Adipocyte (in vitro differentiated cells): Measurements from ENCODE around the gene PLPP4.

Source experiments
- DNase-seq: peaks from one replicate; pipeline ENCODE4 v3.0.0-alpha.2; 2015; ENCODE audit warnings: low read depth
- H3K27me3 ChIP-seq: replicated peaks from 2 replicates; pipeline ENCODE4 v1.7.0; 2013; ENCODE audit warnings: mild to moderate bottlenecking, low read length, moderate library complexity; ENCODE audit not compliant: control insufficient read depth, insufficient read depth
- H3K36me3 ChIP-seq: 2 replicates; pipeline ENCODE4 v1.7.0; 2013; ENCODE audit warnings: low read length, mild to moderate bottlenecking, moderate library complexity; ENCODE audit not compliant: control insufficient read depth, insufficient read depth, severe bottlenecking
- H3K4me1 ChIP-seq: 2 replicates; pipeline ENCODE4 v1.7.0; 2013; ENCODE audit warnings: mild to moderate bottlenecking, low read length, moderate library complexity; ENCODE audit not compliant: control insufficient read depth, insufficient read depth
- H3K4me3 ChIP-seq: 2 replicates; pipeline ENCODE4 v1.7.0; 2013; ENCODE audit warnings: mild to moderate bottlenecking, low read length, moderate library complexity
- H3K9ac ChIP-seq: 2 replicates; pipeline ENCODE4 v1.7.0; 2013; ENCODE audit warnings: mild to moderate bottlenecking, low read length, moderate library complexity
- H3K9me3 ChIP-seq: 2 replicates; pipeline ENCODE4 v1.7.0; 2013; ENCODE audit warnings: mild to moderate bottlenecking, low read length, moderate library complexity; ENCODE audit not compliant: control insufficient read depth

The PLPP4 gene

DNA sequence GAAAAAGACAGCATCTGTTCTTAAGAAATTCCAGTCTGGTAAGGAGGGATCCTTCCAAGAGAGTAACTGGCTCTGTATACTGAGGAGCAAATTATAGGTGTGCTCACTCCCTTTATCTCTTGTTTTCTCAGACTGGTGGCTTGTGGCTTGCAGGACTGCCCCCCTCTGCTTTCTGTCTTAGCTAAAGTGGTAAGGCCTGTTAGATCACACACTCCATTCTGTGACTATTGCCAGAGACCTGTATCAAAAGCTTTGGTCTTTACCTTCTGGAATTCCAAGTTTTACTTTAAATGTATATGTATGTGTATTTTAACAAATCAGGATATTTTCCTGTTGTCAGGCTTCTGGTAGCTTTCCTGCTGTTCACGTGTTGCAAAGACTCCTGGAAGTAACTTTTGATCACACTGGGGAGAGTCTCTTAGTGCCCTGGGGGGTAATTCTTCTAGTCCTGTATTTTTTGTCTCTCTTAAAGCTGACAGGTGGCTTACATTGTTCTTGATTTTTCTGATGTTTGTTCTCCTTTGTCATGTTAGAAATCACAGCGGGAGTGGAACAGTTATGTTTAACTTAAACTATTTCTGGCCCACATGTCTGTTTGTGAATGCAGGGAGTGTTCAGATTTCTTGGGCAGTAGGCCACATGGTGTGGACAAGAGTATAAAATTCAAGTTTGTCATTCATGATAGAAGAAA, 99.0 kb downstream of the PLPP4 start:
- peaks cover 15% of the 10 kb centered on the region for H3K9me3 ChIP-seq
- H3K9ac ChIP-seq, result no peak overlapping the region
- no peak overlapping the region for H3K4me3 ChIP-seq
- no peaks in the 10 kb centered on the region for H3K36me3 ChIP-seq
- no peaks in the 10 kb centered on the region for H3K4me1 ChIP-seq
- no peak for DNase-seq
- no peaks in the 10 kb centered on the region for H3K27me3 ChIP-seq

DNA sequence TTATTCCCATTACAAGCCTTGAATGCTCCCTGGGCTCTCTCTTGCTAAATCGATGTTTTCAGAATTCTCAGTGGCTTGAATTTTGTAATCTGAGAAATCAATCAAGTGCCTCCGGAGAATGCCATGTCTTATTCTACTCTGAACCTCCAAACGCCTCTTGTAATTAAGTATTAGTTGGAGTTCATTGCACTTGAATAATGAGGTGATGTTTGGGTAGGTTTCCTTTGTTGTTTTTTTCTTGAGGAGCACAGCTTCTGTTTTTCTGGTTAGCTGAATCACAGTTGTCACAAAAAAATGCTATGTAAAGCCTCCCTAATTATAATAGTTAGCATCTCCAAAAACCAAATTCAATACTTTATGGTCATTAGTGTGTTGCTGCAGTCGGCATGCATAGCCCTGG, 100.3 kb downstream of the PLPP4 start:
- Histone ChIP-seq H3K9ac (no peak overlapping the region), H3K9me3 (peaks cover 15% of the 10 kb centered on the region), H3K4me3 (no peak overlapping the region), H3K4me1 (no peaks in the 10 kb centered on the region), H3K27me3 (no peaks in the 10 kb centered on the region), H3K36me3 (no peaks in the 10 kb centered on the region)
- DNase-seq, result no peak

GRCh38 chr10:120559800-120560199, 102.8 kb downstream of the PLPP4 start:
- Histone ChIP-seq H3K4me3 (no peak overlapping the region), H3K9me3 (no peaks in the 10 kb centered on the region), H3K27me3 (no peaks in the 10 kb centered on the region), H3K9ac (no peak overlapping the region), H3K36me3 (no peaks in the 10 kb centered on the region), H3K4me1 (no peaks in the 10 kb centered on the region)
- no peak for DNase-seq

DNA sequence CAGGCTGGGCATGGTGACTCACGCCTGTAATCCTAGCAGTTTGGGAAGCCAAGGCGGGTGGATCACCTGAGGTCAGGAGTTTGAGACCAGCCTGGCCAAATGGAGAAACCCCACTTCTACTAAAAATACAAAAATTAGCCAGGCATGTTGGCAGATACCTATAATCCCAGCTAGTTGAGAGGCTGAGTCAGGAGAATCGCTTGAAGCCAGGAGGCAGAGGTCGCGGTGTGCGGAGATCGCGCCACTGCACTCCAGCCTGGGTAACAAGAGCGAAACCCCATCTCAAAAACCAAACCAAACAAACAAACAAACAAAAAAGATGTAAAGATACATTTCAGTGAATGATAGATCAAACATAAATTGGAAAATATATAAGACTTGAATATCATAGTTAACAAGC, 105.9 kb downstream of the PLPP4 start:
- Histone ChIP-seq H3K27me3 (no peaks in the 10 kb centered on the region), H3K9ac (no peak overlapping the region), H3K4me1 (no peaks in the 10 kb centered on the region), H3K36me3 (no peaks in the 10 kb centered on the region), H3K4me3 (no peak overlapping the region), H3K9me3 (no peaks in the 10 kb centered on the region)
- no peak for DNase-seq

- Histone ChIP-seq H3K4me3 (no peak overlapping the region), H3K9ac (no peak overlapping the region), H3K27me3 (no peaks in the 10 kb centered on the region), H3K4me1 (no peaks in the 10 kb centered on the region), H3K9me3 (no peaks in the 10 kb centered on the region), H3K36me3 (no peaks in the 10 kb centered on the region)
- DNase-seq, result no peak
These were observed 113.4 kb downstream of the PLPP4 start for GRCh38 chr10:120570418-120570817.

- no peaks in the 10 kb centered on the region for H3K36me3 ChIP-seq
- H3K9me3 ChIP-seq, result no peaks in the 10 kb centered on the region
- no peaks in the 10 kb centered on the region for H3K4me1 ChIP-seq
- no peak for DNase-seq
- no peak overlapping the region for H3K4me3 ChIP-seq
- no peaks in the 10 kb centered on the region for H3K27me3 ChIP-seq
- H3K9ac ChIP-seq, result no peak overlapping the region
These were observed 114.2 kb downstream of the PLPP4 start for GRCh38 chr10:120571266-120571665.

GRCh38 chr10:120572307-120572706, 115.3 kb downstream of the PLPP4 start:
- no peak overlapping the region for H3K9ac ChIP-seq
- no peaks in the 10 kb centered on the region for H3K4me1 ChIP-seq
- no peaks in the 10 kb centered on the region for H3K36me3 ChIP-seq
- no peak for DNase-seq
- H3K27me3 ChIP-seq, result no peaks in the 10 kb centered on the region
- H3K4me3 ChIP-seq, result no peak overlapping the region
- no peaks in the 10 kb centered on the region for H3K9me3 ChIP-seq

- Histone ChIP-seq H3K9me3 (no peaks in the 10 kb centered on the region), H3K9ac (no peak overlapping the region), H3K4me3 (no peak overlapping the region), H3K4me1 (no peaks in the 10 kb centered on the region), H3K27me3 (no peaks in the 10 kb centered on the region), H3K36me3 (no peaks in the 10 kb centered on the region)
- DNase-seq, result no peak
These were observed 116.3 kb downstream of the PLPP4 start for GRCh38 chr10:120573355-120573754.

- Histone ChIP-seq H3K27me3 (no peaks in the 10 kb centered on the region), H3K36me3 (no peaks in the 10 kb centered on the region), H3K9me3 (no peaks in the 10 kb centered on the region), H3K9ac (no peak overlapping the region), H3K4me3 (no peak overlapping the region), H3K4me1 (no peaks in the 10 kb centered on the region)
- no peak for DNase-seq
These were observed 118.0 kb downstream of the PLPP4 start for GRCh38 chr10:120574981-120575380.

DNA sequence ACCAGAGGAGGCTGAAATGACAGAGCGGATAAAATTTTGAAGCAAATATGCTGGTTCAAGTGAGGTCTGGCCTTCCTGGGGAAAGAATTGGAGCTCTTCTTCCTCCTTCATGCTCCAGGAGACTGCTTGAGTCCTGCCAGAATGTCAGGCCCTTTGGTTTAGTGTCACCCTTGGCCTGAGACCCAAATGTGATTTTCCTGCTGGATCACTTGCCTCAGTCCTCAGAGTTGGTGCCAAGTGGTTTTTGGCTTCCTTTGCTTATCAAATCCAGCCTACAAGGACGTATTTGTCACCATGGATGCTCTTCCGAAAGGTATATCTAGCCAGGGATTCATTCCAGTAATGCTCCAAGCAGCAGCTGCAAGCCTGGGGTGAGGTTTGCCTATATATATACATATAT, 118.4 kb downstream of the PLPP4 start:
- H3K9me3 ChIP-seq, result no peaks in the 10 kb centered on the region
- DNase-seq, result no peak
- no peaks in the 10 kb centered on the region for H3K27me3 ChIP-seq
- H3K36me3 ChIP-seq, result no peaks in the 10 kb centered on the region
- H3K4me1 ChIP-seq, result no peaks in the 10 kb centered on the region
- no peak overlapping the region for H3K9ac ChIP-seq
- H3K4me3 ChIP-seq, result no peak overlapping the region

- Histone ChIP-seq H3K27me3 (no peaks in the 10 kb centered on the region), H3K36me3 (no peaks in the 10 kb centered on the region), H3K9ac (no peak overlapping the region), H3K4me1 (no peaks in the 10 kb centered on the region), H3K4me3 (no peak overlapping the region), H3K9me3 (no peaks in the 10 kb centered on the region)
- no peak for DNase-seq
These were observed 121.1 kb downstream of the PLPP4 start for GRCh38 chr10:120578134-120578533.

GRCh38 chr10:120578890-120579289, 121.9 kb downstream of the PLPP4 start:
- H3K9me3 ChIP-seq, result no peaks in the 10 kb centered on the region
- H3K4me3 ChIP-seq, result no peak overlapping the region
- H3K36me3 ChIP-seq, result no peaks in the 10 kb centered on the region
- no peaks in the 10 kb centered on the region for H3K4me1 ChIP-seq
- no peaks in the 10 kb centered on the region for H3K27me3 ChIP-seq
- no peak overlapping the region for H3K9ac ChIP-seq
- no peak for DNase-seq
